ENCODE data around the gene GABRG3.

DNA sequence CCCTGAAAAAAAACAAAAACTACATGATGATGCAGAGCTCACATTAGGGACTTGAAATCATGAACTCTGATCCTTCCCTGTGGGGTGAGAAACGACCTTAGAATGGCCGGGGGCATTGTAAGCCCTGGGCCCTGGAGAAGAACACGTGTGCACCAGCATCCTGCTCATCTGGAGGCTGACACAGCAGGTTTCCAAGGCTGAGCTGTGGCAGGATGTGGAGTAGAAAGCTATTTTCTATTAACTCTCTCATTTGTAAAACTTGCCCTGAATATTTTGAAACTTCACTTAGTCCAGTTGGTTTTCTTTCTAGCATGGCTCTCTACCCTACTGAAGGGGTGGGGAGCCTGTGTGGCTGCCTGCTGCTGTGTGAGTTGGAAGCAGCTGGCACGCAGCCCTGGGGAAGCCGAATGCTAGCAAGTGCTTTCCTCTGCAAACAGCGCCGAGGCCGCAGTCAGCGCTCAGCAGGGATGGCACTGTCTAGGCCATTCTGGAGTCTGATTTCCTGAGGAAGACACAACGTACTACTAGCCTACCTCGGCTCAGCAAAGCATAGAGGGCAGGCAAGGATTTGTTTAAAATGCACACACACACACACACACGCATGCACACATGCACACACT is 58.0 kb downstream of the GABRG3 start:
- TF ChIP-seq POLR2A (IDR thresholded peaks at IDR 0.05; ENCODE audit: borderline replicate concordance, extremely low read depth, insufficient read depth, insufficient read length) = no peak
- TF ChIP-seq, protein P1, sequence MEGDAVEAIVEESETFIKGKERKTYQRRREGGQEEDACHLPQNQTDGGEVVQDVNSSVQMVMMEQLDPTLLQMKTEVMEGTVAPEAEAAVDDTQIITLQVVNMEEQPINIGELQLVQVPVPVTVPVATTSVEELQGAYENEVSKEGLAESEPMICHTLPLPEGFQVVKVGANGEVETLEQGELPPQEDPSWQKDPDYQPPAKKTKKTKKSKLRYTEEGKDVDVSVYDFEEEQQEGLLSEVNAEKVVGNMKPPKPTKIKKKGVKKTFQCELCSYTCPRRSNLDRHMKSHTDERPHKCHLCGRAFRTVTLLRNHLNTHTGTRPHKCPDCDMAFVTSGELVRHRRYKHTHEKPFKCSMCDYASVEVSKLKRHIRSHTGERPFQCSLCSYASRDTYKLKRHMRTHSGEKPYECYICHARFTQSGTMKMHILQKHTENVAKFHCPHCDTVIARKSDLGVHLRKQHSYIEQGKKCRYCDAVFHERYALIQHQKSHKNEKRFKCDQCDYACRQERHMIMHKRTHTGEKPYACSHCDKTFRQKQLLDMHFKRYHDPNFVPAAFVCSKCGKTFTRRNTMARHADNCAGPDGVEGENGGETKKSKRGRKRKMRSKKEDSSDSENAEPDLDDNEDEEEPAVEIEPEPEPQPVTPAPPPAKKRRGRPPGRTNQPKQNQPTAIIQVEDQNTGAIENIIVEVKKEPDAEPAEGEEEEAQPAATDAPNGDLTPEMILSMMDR (IDR thresholded peaks at IDR 0.05 in 2 of 3, conservative IDR thresholded peaks at IDR 0.05 in 1 of 3; ENCODE audit: borderline replicate concordance in 1 of 3, insufficient read depth in 1 of 3, low read depth in 2 of 3, low read length in 2 of 3) = no peak

All from HCT116 (cell line).